GM08714 (cell line): Measurements from ENCODE around the gene NDUFB10.

Experiments used
- H3K4me3 ChIP-seq: fragments of 200-500 bp; sonication (Bioruptor generic); 2 replicates; pipeline ENCODE4 v1.5.1; 2014; ENCODE audit warnings: mild to moderate bottlenecking, low read length, inconsistent platforms
- ZNF274 ChIP-seq: IDR thresholded peaks from 2 replicates; pipeline ENCODE4 v1.6.1; 2012; ENCODE audit warnings: mild to moderate bottlenecking, low read depth, low read length

NDUFB10 gene

DNA sequence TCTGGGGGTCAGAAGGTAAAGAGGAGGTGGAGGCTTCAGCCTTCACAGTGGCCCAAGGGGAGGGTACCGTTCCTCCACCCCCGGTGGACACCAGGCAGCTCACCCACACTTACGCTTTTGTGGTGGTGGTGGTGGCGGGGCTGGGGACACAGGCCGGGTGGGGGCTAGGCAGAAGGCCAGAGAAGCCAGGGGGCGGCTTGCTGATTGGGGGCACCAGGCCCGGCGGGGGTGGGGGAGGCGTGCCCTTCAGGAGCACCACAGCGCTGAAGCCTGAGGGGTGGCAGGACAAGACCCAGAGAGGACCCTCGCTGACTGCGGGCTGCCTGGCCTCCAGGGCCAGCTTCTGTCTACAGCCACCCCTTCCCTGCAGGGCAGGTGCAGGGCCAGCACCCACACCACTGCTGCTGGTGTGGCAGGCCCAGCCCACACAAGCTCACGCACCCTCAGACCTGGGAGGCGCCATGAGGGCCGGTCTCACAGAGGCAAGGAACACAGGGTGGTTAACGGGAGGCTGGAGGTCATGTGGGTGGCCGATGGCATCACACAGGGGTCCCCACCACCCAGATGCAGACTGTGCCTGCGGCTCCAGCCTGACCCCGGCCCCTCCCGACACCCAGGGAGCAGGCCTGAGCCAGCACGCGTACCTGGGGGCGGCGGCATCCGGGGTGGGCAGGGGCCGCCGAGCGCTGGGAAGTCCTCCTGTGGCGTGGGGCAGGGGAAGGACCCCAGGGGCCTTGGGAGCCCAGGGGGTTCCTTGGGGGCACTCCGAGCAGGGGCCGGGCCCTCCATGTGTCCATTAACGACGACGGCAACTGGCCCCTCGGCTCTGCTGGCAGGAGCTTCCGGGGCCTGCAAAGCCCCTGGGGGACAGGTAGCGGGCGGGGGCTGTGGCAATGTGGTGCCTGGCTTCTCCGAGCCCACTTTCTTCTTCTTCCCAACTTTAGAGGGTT, 39.8 kb downstream of the NDUFB10 start:
- H3K4me3 ChIP-seq = no peak overlapping the region
- TF ChIP-seq ZNF274 = no peak

DNA sequence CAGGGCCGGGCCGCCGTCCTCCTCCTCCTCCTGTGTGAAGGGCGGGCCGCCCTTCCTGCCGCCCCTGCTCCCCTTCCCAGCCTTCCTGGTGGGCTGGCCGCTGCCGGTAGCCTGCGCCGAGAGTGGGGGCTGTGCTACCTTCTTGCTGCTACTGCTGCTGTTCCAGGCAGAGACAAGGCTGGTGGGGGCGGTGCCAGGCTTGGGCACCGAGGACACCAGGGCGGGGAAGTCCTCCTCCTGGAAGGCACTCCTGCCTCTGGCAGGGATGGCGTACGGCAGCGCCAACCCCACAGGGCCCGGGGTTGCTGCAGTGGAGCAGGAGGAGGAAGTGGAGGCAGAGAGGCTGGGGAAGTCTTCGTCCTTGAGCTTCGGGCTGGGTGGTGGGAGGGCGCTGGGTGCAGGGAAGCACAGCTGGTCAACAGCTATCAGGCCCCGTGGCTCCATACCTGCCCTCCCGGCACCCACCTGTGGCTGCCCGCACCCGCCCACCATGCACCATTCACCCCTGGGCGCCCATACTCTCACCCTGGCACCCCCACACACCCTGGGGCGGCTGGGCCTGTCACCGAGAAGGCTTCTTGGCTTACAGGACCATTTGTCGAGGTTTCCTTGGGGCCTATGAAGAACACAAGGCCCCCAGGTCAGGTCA, 40.7 kb downstream of the NDUFB10 start:
- no peak overlapping the region for H3K4me3 ChIP-seq
- TF ChIP-seq ZNF274 = no peak

DNA sequence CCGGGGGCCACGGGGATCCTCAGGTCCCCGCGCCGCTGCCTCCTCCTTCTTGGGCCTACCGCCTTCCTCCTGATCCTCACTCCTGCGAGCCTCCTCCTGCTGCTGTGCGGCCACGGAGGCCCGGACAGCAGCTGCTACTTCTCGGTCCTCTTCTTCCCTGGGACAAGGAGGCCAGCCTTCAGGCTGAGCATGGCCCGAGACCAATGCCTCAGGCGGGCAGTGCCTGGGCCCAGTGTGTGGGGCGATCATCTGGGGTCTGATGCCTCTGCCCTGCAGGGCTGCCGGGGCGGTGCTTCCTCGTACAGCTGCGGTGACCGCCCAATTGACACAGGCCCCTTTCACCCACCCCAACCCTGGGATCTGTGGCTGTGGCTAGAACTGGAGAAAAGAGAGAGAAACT, 41.7 kb downstream of the NDUFB10 start:
- no peak overlapping the region for H3K4me3 ChIP-seq
- no peak for TF ChIP-seq ZNF274

- H3K4me3 ChIP-seq = no peak overlapping the region
- TF ChIP-seq ZNF274 = no peak
Measured at GRCh38 chr16:2001456-2002355, 42.4 kb downstream of the NDUFB10 start.

- TF ChIP-seq ZNF274 = no peak
- H3K4me3 ChIP-seq = no peak overlapping the region
Measured at GRCh38 chr16:2002406-2003230, 43.3 kb downstream of the NDUFB10 start.

GRCh38 chr16:2003231-2003826, 44.0 kb downstream of the NDUFB10 start:
- no peak overlapping the region for H3K4me3 ChIP-seq
- no peak for TF ChIP-seq ZNF274

GRCh38 chr16:2003827-2004641, 44.7 kb downstream of the NDUFB10 start:
- no peak for TF ChIP-seq ZNF274
- H3K4me3 ChIP-seq = no peak overlapping the region

DNA sequence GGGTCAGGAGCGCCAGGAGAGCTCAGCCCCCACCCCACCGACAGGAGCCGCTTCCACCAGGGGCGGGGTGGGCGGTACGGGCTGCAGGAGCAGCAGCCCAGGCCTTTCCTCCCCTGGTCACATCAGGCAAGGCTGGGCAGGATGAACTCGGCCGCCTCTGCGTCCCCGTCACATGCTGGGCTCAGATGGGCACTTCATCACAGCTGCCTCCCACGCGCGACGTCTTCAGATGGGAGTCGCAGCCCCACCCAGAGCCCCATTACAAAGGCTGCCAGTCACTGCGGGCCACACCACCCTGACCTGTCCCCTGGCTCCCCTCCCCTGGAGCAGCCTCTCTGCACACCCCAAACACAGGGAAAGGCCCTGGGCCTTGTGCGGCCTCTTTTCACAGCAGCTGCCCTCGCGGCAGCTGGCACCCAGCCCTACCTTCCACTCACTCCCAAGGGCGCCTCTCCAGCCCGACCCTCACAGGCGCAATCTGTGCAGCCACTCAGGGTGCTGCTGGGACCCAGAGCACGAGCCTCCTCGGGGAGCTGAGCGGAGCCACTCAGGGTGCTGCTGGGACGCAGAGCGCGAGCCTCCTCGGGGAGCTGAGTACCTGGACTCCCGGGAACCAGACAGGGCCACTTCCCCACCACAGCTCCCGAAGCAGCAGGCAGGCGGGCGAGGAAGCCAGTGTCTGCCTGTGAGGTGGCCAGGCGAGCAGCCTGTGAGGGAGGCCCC, 45.6 kb downstream of the NDUFB10 start:
- no peak overlapping the region for H3K4me3 ChIP-seq

DNA sequence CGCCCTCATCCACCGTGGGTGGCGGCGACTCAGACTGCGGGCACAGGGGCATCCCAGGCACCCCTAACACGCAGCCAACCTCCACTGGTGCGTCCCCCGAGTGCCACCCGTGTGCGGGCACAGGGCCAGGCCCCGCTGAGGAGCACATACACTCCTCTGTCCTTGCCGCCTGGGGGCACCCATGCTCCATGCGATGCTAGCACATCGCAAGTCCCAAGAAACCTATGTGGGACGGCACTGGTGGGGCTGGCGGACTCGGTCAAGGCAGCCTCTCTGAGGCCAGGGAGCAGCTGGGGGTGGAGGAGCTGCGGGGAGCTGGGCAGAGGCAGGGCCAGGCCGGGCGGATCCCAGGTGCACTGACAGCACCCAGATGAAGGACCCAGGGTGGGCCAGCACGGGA, 46.3 kb downstream of the NDUFB10 start:
- no peak overlapping the region for H3K4me3 ChIP-seq
- no peak for TF ChIP-seq ZNF274

More for the DNA sequence above, 45.6 kb downstream of the NDUFB10 start:
- TF ChIP-seq ZNF274 = no peak

DNA sequence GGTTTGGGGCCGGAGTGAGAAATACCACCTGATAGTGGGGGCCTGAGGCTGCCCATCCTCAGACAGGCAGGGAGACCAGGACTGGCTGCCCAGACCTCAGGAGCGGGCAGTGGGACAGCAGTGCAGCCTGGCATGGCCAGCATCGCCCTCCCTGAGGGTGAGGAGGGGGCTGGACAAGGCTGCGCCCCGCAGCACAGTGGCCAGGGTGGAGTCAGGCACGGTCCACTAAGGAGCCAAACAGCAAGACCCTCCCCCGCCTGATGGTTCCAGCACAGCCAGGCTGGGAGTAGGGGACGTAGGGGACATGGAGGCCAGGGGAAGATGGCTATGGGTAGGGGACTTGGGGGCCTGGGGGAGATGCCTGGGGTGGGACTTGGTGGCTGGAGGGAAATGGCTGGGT, 47.0 kb downstream of the NDUFB10 start:
- TF ChIP-seq ZNF274 = no peak
- H3K4me3 ChIP-seq = no peak overlapping the region

GRCh38 chr16:2007081-2007836, 47.9 kb downstream of the NDUFB10 start:
- H3K4me3 ChIP-seq = peak overlapping the region; percentile 83; the same call in 1 of the 2 replicates
- no peak for TF ChIP-seq ZNF274
